ENCODE measurements around the gene USP54. TPM values are rescaled to one million over a fixed set of nuclear protein-coding genes. Genes with fewer than 3 reads are reported as not detected.

Gene USP54
- total RNA-seq, 3 donors from 2014 or later: 18.2 to 106 (median 57.0) TPM

DNA sequence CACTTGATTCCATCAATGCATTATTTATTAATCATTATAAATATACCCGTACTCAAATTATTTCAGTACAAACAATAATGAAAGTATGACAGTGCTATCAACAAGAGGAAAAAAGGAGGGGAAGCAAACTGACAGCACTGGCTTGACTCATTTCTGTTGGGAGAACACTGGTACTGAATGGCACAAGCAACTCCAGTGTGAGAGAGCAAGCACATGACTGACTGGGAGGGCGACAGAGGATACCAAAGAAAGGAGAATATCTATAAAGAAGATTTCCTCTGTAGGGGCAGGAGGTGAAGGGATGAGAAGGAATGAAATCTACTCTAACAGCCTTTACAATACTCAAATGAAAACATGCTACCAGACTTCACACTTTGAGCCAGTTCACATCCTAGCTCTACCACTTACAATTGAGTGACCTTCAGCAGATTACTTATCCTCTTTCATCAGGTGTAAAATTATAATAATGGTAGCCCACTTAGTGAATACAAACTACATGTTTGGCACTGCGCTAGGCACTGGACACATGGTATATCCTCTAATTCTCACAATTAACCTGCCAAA lies 1.5 kb downstream of the USP54 start:
- Histone ChIP-seq H3K36me3 (no peaks in the 10 kb centered on the region), H3K9me3 (no peaks in the 10 kb centered on the region), H3K4me3 (peak overlapping the region in 1 of 3 donors; percentile 3), H3K27me3 (no peaks in the 10 kb centered on the region), H3K27ac (peak overlapping the region; percentile 49 to 83), H3K4me1 (peaks cover 0 to 6% of the 10 kb centered on the region in 2 donors)
- no peak for DNase-seq (ENCODE audit: low spot score in 2 of 2)
- TF ChIP-seq POLR2A (IDR thresholded peaks at IDR 0.05) (no peak), POLR2AphosphoS5 (IDR thresholded peaks at IDR 0.05) (no peak)
- TF ChIP-seq, protein P1, sequence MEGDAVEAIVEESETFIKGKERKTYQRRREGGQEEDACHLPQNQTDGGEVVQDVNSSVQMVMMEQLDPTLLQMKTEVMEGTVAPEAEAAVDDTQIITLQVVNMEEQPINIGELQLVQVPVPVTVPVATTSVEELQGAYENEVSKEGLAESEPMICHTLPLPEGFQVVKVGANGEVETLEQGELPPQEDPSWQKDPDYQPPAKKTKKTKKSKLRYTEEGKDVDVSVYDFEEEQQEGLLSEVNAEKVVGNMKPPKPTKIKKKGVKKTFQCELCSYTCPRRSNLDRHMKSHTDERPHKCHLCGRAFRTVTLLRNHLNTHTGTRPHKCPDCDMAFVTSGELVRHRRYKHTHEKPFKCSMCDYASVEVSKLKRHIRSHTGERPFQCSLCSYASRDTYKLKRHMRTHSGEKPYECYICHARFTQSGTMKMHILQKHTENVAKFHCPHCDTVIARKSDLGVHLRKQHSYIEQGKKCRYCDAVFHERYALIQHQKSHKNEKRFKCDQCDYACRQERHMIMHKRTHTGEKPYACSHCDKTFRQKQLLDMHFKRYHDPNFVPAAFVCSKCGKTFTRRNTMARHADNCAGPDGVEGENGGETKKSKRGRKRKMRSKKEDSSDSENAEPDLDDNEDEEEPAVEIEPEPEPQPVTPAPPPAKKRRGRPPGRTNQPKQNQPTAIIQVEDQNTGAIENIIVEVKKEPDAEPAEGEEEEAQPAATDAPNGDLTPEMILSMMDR (IDR thresholded peaks at IDR 0.05): no peak
- intact Hi-C loops (cut with DNase I; ENCODE audit: low total_unique reads): no loop called here

DNA sequence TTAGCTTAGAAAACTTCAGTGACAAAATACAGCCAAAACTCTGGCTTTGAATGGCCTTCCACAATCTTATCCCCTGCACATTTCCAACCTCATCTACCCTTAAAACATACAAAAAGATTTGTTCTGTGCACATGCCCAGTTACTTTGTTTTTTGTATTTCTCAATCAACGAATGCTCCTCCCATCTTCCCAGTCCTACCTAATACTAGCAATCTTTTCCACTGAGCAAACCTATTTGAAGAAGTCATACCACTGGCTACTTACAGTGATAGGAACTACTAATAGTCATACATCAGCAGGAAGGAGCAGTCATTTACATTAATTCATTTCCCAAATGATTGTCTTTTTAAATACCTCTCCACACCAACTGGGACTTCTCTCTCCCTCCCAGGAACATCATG lies 2.5 kb downstream of the USP54 start:
- Histone ChIP-seq H3K27ac (peak overlapping the region; percentile 28 to 83), H3K4me3 (no peak overlapping the region)
- DNase-seq (ENCODE audit: low spot score in 2 of 2): no peak

DNA sequence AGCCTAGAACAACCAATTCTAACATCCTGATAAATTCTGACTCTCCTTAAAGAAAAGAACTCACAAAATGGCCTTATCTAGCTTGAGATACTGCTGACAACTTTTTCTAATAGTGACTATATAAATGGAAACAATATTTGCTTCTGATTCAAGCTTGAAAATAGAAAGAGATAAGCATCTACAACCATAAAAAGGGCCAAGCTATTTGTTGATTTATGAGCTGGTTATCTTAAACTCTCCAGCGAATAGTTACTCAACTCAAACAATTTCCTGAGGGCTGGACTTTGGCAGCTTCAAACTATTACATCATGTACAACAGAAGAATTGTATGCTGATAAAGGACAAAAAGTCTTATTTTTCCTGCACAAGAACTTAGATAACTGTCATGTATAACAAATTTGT lies 4.6 kb downstream of the USP54 start:
- Histone ChIP-seq H3K27ac (peak overlapping the region; percentile 71 to 77), H3K9me3 (no peaks in the 10 kb centered on the region), H3K4me3 (no peak overlapping the region), H3K27me3 (no peaks in the 10 kb centered on the region), H3K36me3 (no peaks in the 10 kb centered on the region), H3K4me1 (peaks cover 0 to 6% of the 10 kb centered on the region in 2 donors)
- TF ChIP-seq POLR2AphosphoS5 (IDR thresholded peaks at IDR 0.05) (no peak), POLR2A (IDR thresholded peaks at IDR 0.05) (no peak)
- TF ChIP-seq, protein P1 (IDR thresholded peaks at IDR 0.05): no peak
- intact Hi-C loops (cut with DNase I; ENCODE audit: low total_unique reads): no loop called here
- DNase-seq (ENCODE audit: low spot score in 2 of 2): no peak

More for the DNA sequence above, 2.5 kb downstream of the USP54 start:
- no peaks in the 10 kb centered on the region for H3K36me3 ChIP-seq
- H3K4me1 ChIP-seq: peaks cover 0 to 6% of the 10 kb centered on the region in 2 donors
- TF ChIP-seq POLR2A (IDR thresholded peaks at IDR 0.05) (no peak), POLR2AphosphoS5 (IDR thresholded peaks at IDR 0.05) (no peak)
- TF ChIP-seq, protein P1 (IDR thresholded peaks at IDR 0.05): no peak
- no peaks in the 10 kb centered on the region for H3K9me3 ChIP-seq
- intact Hi-C loops (cut with DNase I; ENCODE audit: low total_unique reads): no loop called here
- no peaks in the 10 kb centered on the region for H3K27me3 ChIP-seq

DNA sequence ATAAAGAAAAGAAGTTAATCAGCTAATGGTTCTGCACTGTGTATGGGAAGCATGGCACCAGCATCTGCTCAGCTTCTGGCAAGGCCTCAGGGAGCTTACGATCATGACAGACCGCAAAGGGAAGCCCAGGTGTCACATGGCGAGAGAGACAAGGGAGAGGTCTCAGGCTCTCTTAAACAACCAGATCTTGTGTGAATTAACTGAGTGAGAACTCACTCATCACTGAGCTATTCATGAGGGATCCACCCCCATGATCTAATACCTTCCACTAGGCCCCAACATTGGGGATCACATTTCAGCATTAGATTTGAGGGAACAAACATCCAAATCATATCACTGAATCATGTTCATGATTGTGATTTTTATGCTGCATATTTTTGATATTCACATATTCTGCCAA lies 5.8 kb downstream of the USP54 start:
- H3K4me1 ChIP-seq: peaks cover 0 to 6% of the 10 kb centered on the region in 2 donors
- intact Hi-C loops (cut with DNase I; ENCODE audit: low total_unique reads): no loop called here
- no peaks in the 10 kb centered on the region for H3K36me3 ChIP-seq
- no peaks in the 10 kb centered on the region for H3K27me3 ChIP-seq
- no peak for TF ChIP-seq POLR2AphosphoS5 (IDR thresholded peaks at IDR 0.05)
- TF ChIP-seq POLR2A (IDR thresholded peaks at IDR 0.05): no peak
- TF ChIP-seq, protein P1 (IDR thresholded peaks at IDR 0.05): no peak
- peak overlapping the region in 1 of 2 donors; percentile 77 for H3K27ac ChIP-seq
- no peak for DNase-seq (ENCODE audit: low spot score in 2 of 2)
- no peaks in the 10 kb centered on the region for H3K9me3 ChIP-seq
- no peak overlapping the region for H3K4me3 ChIP-seq

DNA sequence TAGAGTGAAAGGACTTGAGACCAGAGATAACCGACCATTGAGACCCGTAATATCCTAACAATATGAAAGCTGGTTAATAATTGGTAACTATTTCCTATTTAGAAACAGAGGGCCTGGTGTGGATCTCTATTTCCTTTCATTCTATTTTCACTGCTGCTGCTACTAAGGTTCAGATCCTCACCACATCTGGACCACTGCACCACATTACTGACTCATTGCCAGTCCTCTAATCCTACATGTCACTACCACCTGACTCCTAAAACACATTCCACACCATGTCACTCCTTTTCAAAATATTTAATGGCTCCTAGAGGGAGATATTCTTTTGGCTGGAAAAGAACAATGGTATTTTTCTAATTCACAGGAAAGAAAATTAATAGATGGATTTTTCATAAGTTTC lies 6.4 kb downstream of the USP54 start:
- no peak for DNase-seq (ENCODE audit: low spot score in 2 of 2)
- Histone ChIP-seq H3K36me3 (no peaks in the 10 kb centered on the region), H3K4me3 (no peak overlapping the region), H3K27me3 (no peaks in the 10 kb centered on the region), H3K27ac (no peak overlapping the region), H3K9me3 (no peaks in the 10 kb centered on the region), H3K4me1 (peaks cover 0 to 6% of the 10 kb centered on the region in 2 donors)
- no peak for TF ChIP-seq POLR2AphosphoS5 (IDR thresholded peaks at IDR 0.05)
- no peak for TF ChIP-seq POLR2A (IDR thresholded peaks at IDR 0.05)
- TF ChIP-seq, protein P1 (IDR thresholded peaks at IDR 0.05): no peak
- intact Hi-C loops (cut with DNase I; ENCODE audit: low total_unique reads): no loop called here

All from breast epithelium (tissue), 4 donors.